Stimulated activated CD8-positive, alpha-beta memory T cell treated with anti-CD3 and anti-CD28 coated beads, Interleukin-7, amount 100 ng/mL, for 24 hours (primary cell): ENCODE data around the gene FCN2.

Source experiments
- DNase-seq: peaks from one replicate; pipeline ENCODE4 v3.0.0-alpha.2; 2020; ENCODE audit warnings: low read depth

The FCN2 gene

GRCh38 chr9:134869554-134870300, 10.9 kb upstream of the FCN2 start:
- no peak for DNase-seq

- DNase-seq = no peak
These were observed 10.3 kb upstream of the FCN2 start for GRCh38 chr9:134870301-134870694.

GRCh38 chr9:134870746-134871662, 9.6 kb upstream of the FCN2 start:
- no peak for DNase-seq

- no peak for DNase-seq
These were observed 8.8 kb upstream of the FCN2 start for GRCh38 chr9:134871697-134872340.

GRCh38 chr9:134872482-134873231, 8.0 kb upstream of the FCN2 start:
- DNase-seq = no peak

- DNase-seq = no peak
These were observed 5.2 kb upstream of the FCN2 start for GRCh38 chr9:134875371-134875770.

GRCh38 chr9:134877541-134877940, 3.1 kb upstream of the FCN2 start:
- no peak for DNase-seq

GRCh38 chr9:134879664-134880483, 736 bp upstream of the FCN2 start:
- no peak for DNase-seq

GRCh38 chr9:134881313-134881670, 682 bp downstream of the FCN2 start:
- DNase-seq = no peak

GRCh38 chr9:134882204-134882785, 1.7 kb downstream of the FCN2 start:
- no peak for DNase-seq

GRCh38 chr9:134883040-134883782, 2.6 kb downstream of the FCN2 start:
- no peak for DNase-seq

- no peak for DNase-seq
These were observed 3.9 kb downstream of the FCN2 start for GRCh38 chr9:134884492-134884891.

- no peak for DNase-seq
These were observed 4.5 kb downstream of the FCN2 start for GRCh38 chr9:134885001-134885678.

- DNase-seq = no peak
These were observed 5.2 kb downstream of the FCN2 start for GRCh38 chr9:134885679-134886412.

GRCh38 chr9:134886413-134886913, 5.9 kb downstream of the FCN2 start:
- DNase-seq = no peak

GRCh38 chr9:134887219-134887618, 6.6 kb downstream of the FCN2 start:
- no peak for DNase-seq

GRCh38 chr9:134887686-134888602, 7.3 kb downstream of the FCN2 start:
- no peak for DNase-seq
